Measurements from ENCODE around the gene NTN5.

DNA sequence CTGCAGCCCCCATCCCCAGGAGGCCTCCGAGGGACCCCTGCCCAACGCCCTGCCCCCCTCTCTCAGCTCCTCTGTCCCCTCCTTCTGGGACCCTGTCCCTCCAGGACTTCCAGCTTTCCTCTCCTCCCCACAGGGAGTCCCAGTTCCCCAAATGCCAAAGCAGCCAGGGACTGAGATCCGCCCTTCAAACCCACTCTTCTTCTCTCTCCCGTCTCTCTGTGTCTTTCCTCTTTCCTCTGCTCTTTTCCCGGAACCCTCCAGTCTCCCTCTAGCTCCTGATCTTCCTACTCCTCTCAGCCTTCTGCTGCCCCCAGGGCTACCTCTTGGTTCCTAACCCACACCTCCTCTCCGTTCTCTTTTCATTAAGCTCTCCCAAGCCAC is 27.2 kb downstream of the NTN5 start:
- TF ChIP-seq, protein P1, sequence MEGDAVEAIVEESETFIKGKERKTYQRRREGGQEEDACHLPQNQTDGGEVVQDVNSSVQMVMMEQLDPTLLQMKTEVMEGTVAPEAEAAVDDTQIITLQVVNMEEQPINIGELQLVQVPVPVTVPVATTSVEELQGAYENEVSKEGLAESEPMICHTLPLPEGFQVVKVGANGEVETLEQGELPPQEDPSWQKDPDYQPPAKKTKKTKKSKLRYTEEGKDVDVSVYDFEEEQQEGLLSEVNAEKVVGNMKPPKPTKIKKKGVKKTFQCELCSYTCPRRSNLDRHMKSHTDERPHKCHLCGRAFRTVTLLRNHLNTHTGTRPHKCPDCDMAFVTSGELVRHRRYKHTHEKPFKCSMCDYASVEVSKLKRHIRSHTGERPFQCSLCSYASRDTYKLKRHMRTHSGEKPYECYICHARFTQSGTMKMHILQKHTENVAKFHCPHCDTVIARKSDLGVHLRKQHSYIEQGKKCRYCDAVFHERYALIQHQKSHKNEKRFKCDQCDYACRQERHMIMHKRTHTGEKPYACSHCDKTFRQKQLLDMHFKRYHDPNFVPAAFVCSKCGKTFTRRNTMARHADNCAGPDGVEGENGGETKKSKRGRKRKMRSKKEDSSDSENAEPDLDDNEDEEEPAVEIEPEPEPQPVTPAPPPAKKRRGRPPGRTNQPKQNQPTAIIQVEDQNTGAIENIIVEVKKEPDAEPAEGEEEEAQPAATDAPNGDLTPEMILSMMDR (conservative IDR thresholded peaks at IDR 0.05; ENCODE audit: low read depth, low read length), result no peak
- TF ChIP-seq EZH2 (IDR thresholded peaks at IDR 0.05; ENCODE audit: borderline replicate concordance, low read depth, low read length, poor library complexity, severe bottlenecking), result no peak
